HG02623 (cell line): ENCODE measurements around the gene EHD1.

Experiments
- ATAC-seq: cut with Tn5 transposase; IDR thresholded peaks from one replicate; pipeline ENCODE4 v1.9.1; 2021; ENCODE audit warnings: moderate library complexity; ENCODE audit not compliant: unreplicated experiment

Gene EHD1

DNA sequence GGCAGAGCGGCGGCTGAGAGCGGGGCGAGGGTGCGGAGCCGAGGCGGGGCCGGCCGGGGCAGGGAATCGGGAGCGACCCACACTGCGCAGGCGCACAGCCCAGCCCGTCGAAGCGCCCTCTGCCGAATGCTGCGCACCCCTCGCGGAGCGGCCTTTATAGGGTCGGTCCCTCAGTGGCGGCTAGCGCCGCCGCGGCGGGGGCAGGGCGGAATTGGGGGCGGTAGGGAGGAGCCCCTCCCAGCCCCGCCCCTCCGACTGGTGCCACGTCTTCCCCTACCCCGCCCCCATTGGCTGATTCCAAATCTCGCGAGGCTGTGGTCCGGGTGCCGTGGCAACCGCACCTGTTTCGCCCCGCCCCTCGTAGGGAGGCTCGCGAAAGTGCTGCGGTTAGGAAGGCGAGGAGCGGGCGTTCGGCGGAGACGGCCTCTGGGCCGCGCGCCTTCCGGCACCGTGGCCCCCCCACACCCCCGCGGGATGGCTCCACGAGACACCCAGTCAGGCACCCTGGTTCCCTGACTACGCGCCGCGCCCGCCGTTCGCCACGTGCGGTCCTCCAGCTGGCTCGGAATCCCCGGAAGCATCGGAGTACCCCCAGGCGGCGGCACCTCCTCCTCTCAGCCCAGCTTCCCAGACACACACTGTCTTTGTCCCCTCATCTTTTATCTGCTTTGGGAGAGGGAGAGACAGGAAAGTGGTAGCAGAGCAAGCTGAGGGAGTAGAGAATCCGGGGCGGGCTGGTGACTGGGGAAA, at the start of gene EHD1:
EHD1 (minus strand) TSS at position 128 of the 750 bp plus-strand sequence. CDS start 157 bp downstream, outside the sequence.
- peak; percentile 69 for ATAC-seq

GRCh38 chr11:64926689-64927088, 48.3 kb upstream of the EHD1 start:
- no peak for ATAC-seq

DNA sequence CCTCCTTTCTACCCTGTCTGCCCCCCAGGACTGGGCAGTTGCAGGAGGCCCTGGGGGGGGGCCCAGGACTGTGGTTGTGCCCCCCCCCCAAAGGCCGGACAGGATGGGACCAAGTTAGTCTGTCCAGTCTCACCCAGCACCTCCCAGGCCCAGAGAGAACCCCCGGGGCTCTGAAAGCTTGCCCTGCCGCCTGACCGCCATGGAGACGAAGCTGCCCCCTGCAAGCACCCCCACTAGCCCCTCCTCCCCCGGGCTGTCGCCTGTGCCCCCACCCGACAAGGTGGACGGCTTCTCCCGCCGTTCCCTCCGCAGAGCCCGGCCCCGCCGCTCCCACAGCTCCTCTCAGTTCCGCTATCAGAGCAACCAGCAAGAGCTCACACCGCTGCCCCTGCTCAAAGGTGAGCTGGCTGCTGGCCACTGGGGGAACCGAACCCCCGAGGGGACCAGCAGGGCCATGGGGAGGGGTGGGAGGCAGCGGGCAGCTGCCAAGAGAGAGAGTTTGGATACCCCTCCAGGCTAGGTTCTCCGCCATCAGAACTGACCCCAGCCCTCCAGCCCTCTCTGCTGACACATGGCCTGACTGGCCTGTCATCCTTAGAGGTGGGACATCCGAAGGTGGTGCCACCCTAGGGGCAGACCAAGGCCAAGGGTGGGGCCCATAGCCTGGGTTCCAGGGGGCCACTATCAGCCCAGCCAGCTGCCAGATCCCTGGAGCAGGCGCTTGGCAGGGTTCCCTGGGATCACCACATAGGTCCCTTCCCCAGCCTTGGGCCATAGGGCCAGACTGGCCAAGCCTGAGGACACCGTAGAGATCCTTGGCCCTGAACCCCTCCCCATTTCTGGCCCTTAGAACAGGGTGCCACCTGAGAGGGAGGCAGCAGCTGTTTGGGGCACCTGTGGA, 47.4 kb upstream of the EHD1 start:
- no peak for ATAC-seq

GRCh38 chr11:64924910-64925284, 46.5 kb upstream of the EHD1 start:
- ATAC-seq, result no peak

DNA sequence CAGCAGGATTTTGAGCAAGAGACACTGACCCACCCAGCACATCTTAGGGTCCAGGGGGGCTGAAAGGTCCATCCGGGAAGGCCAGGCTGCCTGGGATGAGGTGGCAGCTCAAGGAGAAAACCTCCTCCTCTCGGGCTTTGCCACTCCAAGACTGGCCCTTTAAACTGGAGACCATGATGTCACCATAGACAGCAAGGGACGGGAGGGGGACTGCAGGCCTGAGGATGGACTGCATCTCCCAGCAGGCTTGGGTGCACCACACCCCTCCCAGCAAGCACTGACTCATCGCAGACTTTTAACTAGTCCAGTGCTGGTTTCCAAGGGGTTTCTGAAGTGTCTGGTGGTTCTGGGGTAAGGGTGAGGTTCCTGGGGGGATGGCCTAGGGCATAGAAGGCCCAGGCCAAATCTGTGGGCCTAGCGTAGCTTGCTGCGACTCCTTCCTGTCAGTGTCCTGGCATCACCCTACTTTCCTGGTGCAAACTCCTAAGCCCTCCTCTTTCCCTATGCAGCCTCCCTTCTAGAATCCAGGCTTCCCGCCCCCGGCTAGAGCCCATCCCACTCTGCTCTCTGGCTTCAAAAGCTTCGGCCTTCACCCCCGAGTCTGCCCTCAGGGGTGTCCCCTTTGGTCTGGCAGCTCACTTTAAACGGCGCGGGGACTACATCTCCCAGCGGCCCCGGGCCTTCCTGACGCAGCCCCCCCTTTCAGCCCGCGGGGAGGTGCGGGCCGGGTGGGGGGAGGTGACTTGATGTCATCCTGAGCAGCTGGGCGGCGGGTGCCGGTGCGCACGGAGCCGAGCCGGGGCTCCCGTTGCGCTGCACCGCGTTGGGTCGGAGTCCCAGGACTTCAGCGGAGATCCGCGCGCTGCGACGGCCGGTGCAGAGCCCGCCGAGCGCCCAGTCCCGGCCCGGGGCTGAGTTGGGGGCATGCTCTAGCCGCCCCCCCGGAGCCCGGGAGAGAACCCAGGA, 45.8 kb upstream of the EHD1 start, which contains the start of gene PPP2R5B:
PPP2R5B (plus strand) TSS at position 746 of the 966 bp plus-strand sequence. CDS start 1,046 bp downstream, outside the sequence.
- peak; percentile 72 for ATAC-seq

GRCh38 chr11:64923151-64923661, 44.8 kb upstream of the EHD1 start:
- ATAC-seq, result no peak

DNA sequence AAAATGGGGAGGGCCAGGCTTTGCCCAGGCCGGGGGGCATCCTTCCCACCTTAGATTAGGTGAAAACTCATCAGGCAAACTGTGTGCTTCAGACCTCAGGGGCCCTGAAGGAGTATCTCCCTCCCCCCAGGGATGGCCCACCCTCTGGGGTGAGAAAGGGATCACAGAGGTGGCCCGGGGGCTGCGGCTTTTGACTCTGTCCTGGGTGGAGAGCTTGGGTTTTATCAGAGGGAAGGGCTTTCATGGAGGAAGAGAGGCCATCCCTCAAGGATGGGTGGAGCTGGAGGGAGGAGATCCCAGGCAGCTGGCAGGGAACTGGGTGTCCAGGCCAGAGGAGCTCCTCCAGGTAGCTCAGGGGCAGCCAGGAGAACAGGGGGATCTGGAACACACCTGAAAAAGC, 43.0 kb upstream of the EHD1 start:
- ATAC-seq, result no peak

DNA sequence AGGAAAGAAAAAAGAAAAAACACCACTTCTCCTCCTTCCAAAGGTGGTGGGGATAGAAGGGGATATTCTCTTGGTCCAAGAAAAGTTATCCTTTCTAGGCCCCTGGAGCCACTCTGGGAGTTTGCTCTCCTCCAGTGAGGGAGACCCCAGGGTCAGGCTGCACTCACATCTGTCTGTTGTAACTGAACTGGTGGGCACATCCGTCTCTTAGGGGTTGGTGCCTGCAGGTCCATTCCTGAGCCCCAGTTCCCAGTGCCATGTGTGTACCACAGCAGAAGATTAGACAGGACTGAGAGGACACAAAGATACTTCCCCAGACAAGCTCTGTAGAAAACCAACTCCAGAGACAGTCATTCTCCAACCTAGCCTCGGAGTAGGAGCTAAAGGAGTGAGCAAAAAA, 41.7 kb upstream of the EHD1 start:
- no peak for ATAC-seq

DNA sequence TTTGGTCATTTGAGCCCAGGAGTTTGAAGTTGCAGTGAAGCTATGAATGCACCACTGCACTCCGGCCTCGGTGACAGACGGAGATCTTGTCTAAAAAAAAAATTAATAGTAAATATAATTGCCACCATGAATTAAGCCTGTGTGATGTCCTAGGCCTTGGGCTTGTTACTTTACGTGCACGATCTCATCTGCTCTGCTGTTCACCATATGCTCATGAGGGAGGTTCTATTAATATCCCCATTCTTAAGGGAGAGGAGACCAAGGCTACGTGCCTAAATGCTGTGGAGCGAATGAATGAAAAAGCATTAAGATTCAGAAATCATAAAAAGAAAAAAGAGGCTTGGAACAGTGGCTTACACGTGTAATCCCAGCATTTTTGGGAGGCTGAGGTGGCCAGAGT, 41.2 kb upstream of the EHD1 start:
- no peak for ATAC-seq

DNA sequence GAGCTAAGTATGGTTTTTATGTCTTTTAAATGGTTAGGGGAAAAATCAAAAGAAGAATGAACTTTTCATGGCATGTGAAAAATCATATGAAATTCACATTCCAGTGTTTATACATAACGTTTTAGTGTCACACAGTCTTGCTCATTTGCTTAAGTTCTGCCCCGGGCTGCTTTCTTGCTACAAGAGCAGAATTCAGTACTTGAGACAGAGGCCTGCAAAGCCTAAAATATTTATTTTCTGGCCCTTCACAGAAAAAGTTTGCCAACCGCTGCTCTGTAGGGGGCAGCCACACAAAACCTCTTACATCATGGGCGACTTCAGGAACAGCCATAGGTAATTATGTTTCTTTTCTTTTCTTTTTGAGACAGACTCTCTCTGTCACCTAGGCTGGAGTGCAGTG, 39.6 kb upstream of the EHD1 start:
- no peak for ATAC-seq

GRCh38 chr11:64917663-64917995, 39.2 kb upstream of the EHD1 start:
- ATAC-seq, result no peak

- ATAC-seq, result peak; percentile 92
Measured at GRCh38 chr11:64916775-64917662, 38.6 kb upstream of the EHD1 start, which contains the start of gene ATG2A. TSS of gene ATG2A (minus strand) at chr11:64917209. CDS start at chr11:64917135, 74 bp downstream.

- ATAC-seq, result no peak
Measured at GRCh38 chr11:64916040-64916774, 37.8 kb upstream of the EHD1 start.

DNA sequence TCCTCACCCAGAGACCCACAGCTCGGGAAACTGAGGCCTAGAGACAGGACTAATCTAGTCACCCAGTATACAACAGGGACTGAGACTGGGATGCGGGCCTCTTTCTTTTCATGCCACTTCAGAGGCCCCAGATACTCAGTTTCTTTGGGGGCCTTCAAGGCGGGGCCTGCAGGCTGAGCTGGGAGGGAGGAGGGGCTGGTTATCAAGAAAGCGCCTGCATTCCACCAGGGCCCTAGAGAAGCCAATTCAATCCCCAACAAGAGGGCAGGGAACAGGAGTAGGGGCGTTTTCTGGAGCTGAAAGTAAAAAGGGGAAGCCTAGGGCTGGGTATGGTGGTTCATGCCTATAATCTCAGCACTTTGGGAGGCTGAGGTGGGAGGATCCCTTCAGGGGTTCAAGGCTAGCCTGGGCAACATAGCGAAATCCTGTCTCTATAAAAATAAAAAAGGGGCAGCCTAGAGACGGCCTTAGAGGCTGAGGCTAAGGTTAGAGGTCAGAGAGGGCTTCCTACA, 37.0 kb upstream of the EHD1 start:
- ATAC-seq, result no peak

DNA sequence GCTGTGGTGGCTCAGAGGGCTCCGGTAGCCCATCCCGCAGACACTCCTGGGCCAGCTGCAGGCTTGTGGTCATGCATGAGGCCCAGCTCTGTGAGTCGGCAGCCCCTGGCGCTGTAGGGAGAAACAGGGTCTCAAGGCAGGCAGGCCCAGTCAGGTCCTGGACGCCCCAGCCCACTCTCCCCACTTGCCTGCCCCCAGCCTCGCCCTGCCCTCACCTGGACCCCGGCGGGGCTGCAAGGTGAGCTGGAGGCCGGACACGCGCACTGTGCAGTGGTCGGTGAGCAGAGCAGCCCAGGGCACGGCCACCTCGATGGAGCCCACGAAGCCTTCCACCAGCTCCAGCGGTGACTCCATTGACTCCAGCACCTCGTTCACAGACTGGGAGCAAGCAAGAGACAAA, 35.7 kb upstream of the EHD1 start:
- ATAC-seq, result no peak

GRCh38 chr11:64913171-64913727, 34.8 kb upstream of the EHD1 start:
- ATAC-seq, result no peak

GRCh38 chr11:64911689-64912088, 33.3 kb upstream of the EHD1 start:
- no peak for ATAC-seq

- ATAC-seq, result no peak
Measured at GRCh38 chr11:64911142-64911541, 32.7 kb upstream of the EHD1 start.
